Measurements from ENCODE around the gene ATOH8.

The ATOH8 gene

GRCh38 chr2:85794491-85795121, 40.8 kb downstream of the ATOH8 start:
- intact Hi-C loops (cut with DNase I): loop anchor here (5.0 kb wide), 1 partner anchor 67 kb away; no protein-coding TSS in a partner anchor
- peak in 4 of 10 donors; percentile 15 to 86 (median 68) for DNase-seq

- DNase-seq: peak in 4 of 10 donors; percentile 1 to 78 (median 38)
- intact Hi-C loops (cut with DNase I): loop anchor here (2.0 to 5.0 kb wide), 2 partner anchors 23 to 68 kb away; no protein-coding TSS in a partner anchor
These were observed 41.7 kb downstream of the ATOH8 start for GRCh38 chr2:85795331-85796045.

GRCh38 chr2:85796046-85796340, 42.2 kb downstream of the ATOH8 start:
- intact Hi-C loops (cut with DNase I): loop anchor here (2.0 to 5.0 kb wide), 2 partner anchors 23 to 69 kb away; no protein-coding TSS in a partner anchor

GRCh38 chr2:85796341-85797262, 42.8 kb downstream of the ATOH8 start:
- intact Hi-C loops (cut with DNase I): loop anchor here (2.0 to 5.0 kb wide), 2 partner anchors 24 to 69 kb away; no protein-coding TSS in a partner anchor
- DNase-seq: peak; percentile 51 to 96 (median 70)

More at GRCh38 chr2:85796046-85796340, 42.2 kb downstream of the ATOH8 start:
- DNase-seq: peak in 1 of 10 donors; percentile 6

GRCh38 chr2:85797263-85797660, 43.5 kb downstream of the ATOH8 start:
- peak in 3 of 10 donors; percentile 6 to 70 (median 11) for DNase-seq
- intact Hi-C loops (cut with DNase I): loop anchor here (2.0 to 5.0 kb wide), 2 partner anchors 24 to 70 kb away; no protein-coding TSS in a partner anchor

GRCh38 chr2:85797921-85798320, 44.1 kb downstream of the ATOH8 start:
- intact Hi-C loops (cut with DNase I): loop anchor here (1.0 to 5.0 kb wide), 3 partner anchors 25 to 71 kb away; no protein-coding TSS in a partner anchor

GRCh38 chr2:85799215-85799956, 45.6 kb downstream of the ATOH8 start:
- peak in 2 of 10 donors; percentile 6 to 71 for DNase-seq
- intact Hi-C loops (cut with DNase I): loop anchor here (5.0 kb wide), 1 partner anchor 72 kb away; no protein-coding TSS in a partner anchor

More at GRCh38 chr2:85797921-85798320, 44.1 kb downstream of the ATOH8 start:
- DNase-seq: peak in 4 of 10 donors; percentile 6 to 76 (median 50)

- intact Hi-C loops (cut with DNase I): no loop called here
- DNase-seq: peak in 1 of 10 donors; percentile 17
These were observed 46.8 kb downstream of the ATOH8 start for GRCh38 chr2:85800586-85800985.

GRCh38 chr2:85801871-85802270, 48.1 kb downstream of the ATOH8 start:
- DNase-seq: peak in 1 of 10 donors; percentile 70
- intact Hi-C loops (cut with DNase I): no loop called here

- intact Hi-C loops (cut with DNase I): no loop called here
- DNase-seq: peak in 1 of 10 donors; percentile 33
These were observed 48.7 kb downstream of the ATOH8 start for GRCh38 chr2:85802354-85803103.

- intact Hi-C loops (cut with DNase I): no loop called here
- DNase-seq: peak in 1 of 10 donors; percentile 60
These were observed 50.1 kb downstream of the ATOH8 start for GRCh38 chr2:85803704-85804425.

GRCh38 chr2:85804583-85804982, 50.8 kb downstream of the ATOH8 start:
- DNase-seq: peak in 1 of 10 donors; percentile 22
- intact Hi-C loops (cut with DNase I): no loop called here

- intact Hi-C loops (cut with DNase I): no loop called here
- no peak for DNase-seq
These were observed 52.7 kb downstream of the ATOH8 start for GRCh38 chr2:85806358-85807118.

- intact Hi-C loops (cut with DNase I): no loop called here
These were observed 54.0 kb downstream of the ATOH8 start for GRCh38 chr2:85807756-85808155.

GRCh38 chr2:85810371-85811179, 56.8 kb downstream of the ATOH8 start:
- DNase-seq: peak in 1 of 10 donors; percentile 71
- intact Hi-C loops (cut with DNase I): no loop called here

More at GRCh38 chr2:85807756-85808155, 54.0 kb downstream of the ATOH8 start:
- DNase-seq: no peak
